HG03442 (cell line): ENCODE results near the gene SERBP1.

Experiments used
- ATAC-seq: cut with Tn5 transposase; IDR thresholded peaks from one replicate; pipeline ENCODE4 v1.9.1; 2021; ENCODE audit warnings: mild to moderate bottlenecking, moderate library complexity; ENCODE audit not compliant: unreplicated experiment

Gene SERBP1

GRCh38 chr1:67371043-67371442, 59.2 kb downstream of the SERBP1 start:
- no peak for ATAC-seq

GRCh38 chr1:67368046-67368514, 62.1 kb downstream of the SERBP1 start:
- no peak for ATAC-seq

GRCh38 chr1:67367370-67368045, 62.7 kb downstream of the SERBP1 start:
- ATAC-seq = no peak

GRCh38 chr1:67361641-67362040, 68.6 kb downstream of the SERBP1 start:
- ATAC-seq = no peak

GRCh38 chr1:67359592-67359991, 70.6 kb downstream of the SERBP1 start:
- no peak for ATAC-seq
